ENCODE data around the gene IRF5.

Gene IRF5

GRCh38 chr7:128931965-128932861, 5.5 kb upstream of the IRF5 start:
- no peak for TF ChIP-seq CTCF (IDR thresholded peaks at IDR 0.05; ENCODE audit: low read length, missing control alignments)

GRCh38 chr7:128932862-128933179, 4.9 kb upstream of the IRF5 start:
- TF ChIP-seq CTCF (IDR thresholded peaks at IDR 0.05; ENCODE audit: low read length, missing control alignments): no peak
- no peak for DNase-seq (ENCODE audit: low read depth)
- no peak overlapping the region for H3K4me3 ChIP-seq (replicated peaks; ENCODE audit: low read depth, low read length)

More at GRCh38 chr7:128931965-128932861, 5.5 kb upstream of the IRF5 start:
- DNase-seq (ENCODE audit: low read depth): no peak
- H3K4me3 ChIP-seq (replicated peaks; ENCODE audit: low read depth, low read length): no peak overlapping the region

GRCh38 chr7:128933180-128933891, 4.4 kb upstream of the IRF5 start:
- no peak for TF ChIP-seq CTCF (IDR thresholded peaks at IDR 0.05; ENCODE audit: low read length, missing control alignments)
- H3K4me3 ChIP-seq (replicated peaks; ENCODE audit: low read depth, low read length): no peak overlapping the region
- no peak for DNase-seq (ENCODE audit: low read depth)

GRCh38 chr7:128934361-128935341, 3.1 kb upstream of the IRF5 start:
- no peak for TF ChIP-seq CTCF (IDR thresholded peaks at IDR 0.05; ENCODE audit: low read length, missing control alignments)
- H3K4me3 ChIP-seq (replicated peaks; ENCODE audit: low read depth, low read length): no peak overlapping the region
- no peak for DNase-seq (ENCODE audit: low read depth)

- no peak overlapping the region for H3K4me3 ChIP-seq (replicated peaks; ENCODE audit: low read depth, low read length)
- DNase-seq (ENCODE audit: low read depth): no peak
- no peak for TF ChIP-seq CTCF (IDR thresholded peaks at IDR 0.05; ENCODE audit: low read length, missing control alignments)
Measured at GRCh38 chr7:128935342-128935730, 2.4 kb upstream of the IRF5 start.

- TF ChIP-seq CTCF (IDR thresholded peaks at IDR 0.05; ENCODE audit: low read length, missing control alignments): no peak
- DNase-seq (ENCODE audit: low read depth): no peak
- no peak overlapping the region for H3K4me3 ChIP-seq (replicated peaks; ENCODE audit: low read depth, low read length)
Measured at GRCh38 chr7:128936798-128937197, 929 bp upstream of the IRF5 start.

All from fibroblast of pulmonary artery (primary cell).